ENCODE results near the gene WLS. TPM values are rescaled to one million over a fixed set of nuclear protein-coding genes. Genes with fewer than 3 reads are reported as not detected.
"Not testable (repeated sequence)": the region's sequence is repeated elsewhere in the genome, so short reads cannot be mapped to it uniquely, and the experiment has no call there.

Gene WLS
- total RNA-seq, 4 donors from 2014 or later: 44.4 to 114 (median 55.2) TPM

- no peak for ATAC-seq (ENCODE audit: low FRiP score)
- no peak for TF ChIP-seq CTCF (IDR thresholded peaks at IDR 0.05)
Measured at GRCh38 chr1:68270951-68271350, 38.6 kb upstream of the WLS start.

GRCh38 chr1:68269637-68270430 lies 37.5 kb upstream of the WLS start:
- DNase-seq (ENCODE audit: low spot score) (no peak), ATAC-seq (ENCODE audit: low FRiP score) (no peak)
- no peak for TF ChIP-seq CTCF (IDR thresholded peaks at IDR 0.05)

More at GRCh38 chr1:68270951-68271350, 38.6 kb upstream of the WLS start:
- no peak for DNase-seq (ENCODE audit: low spot score)

- no peak for DNase-seq (ENCODE audit: low spot score)
- TF ChIP-seq CTCF (IDR thresholded peaks at IDR 0.05): no peak
- no peak for ATAC-seq (ENCODE audit: low FRiP score)
Measured at GRCh38 chr1:68268896-68269483, 36.7 kb upstream of the WLS start.

- not testable (repeated sequence) for DNase-seq (ENCODE audit: low spot score); ATAC-seq (ENCODE audit: low FRiP score)
Measured at GRCh38 chr1:68256824-68257223, 24.5 kb upstream of the WLS start.

GRCh38 chr1:68255301-68255700 lies 23.0 kb upstream of the WLS start:
- no peak for ATAC-seq (ENCODE audit: low FRiP score)
- TF ChIP-seq CTCF (IDR thresholded peaks at IDR 0.05): no peak
- no peak for DNase-seq (ENCODE audit: low spot score)

- no peak for TF ChIP-seq CTCF (IDR thresholded peaks at IDR 0.05)
- DNase-seq (ENCODE audit: low spot score): no peak
- ATAC-seq (ENCODE audit: low FRiP score): no peak
Measured at GRCh38 chr1:68254667-68255226, 22.4 kb upstream of the WLS start.

- no peak for DNase-seq (ENCODE audit: low spot score)
- ATAC-seq (ENCODE audit: low FRiP score): no peak
- no peak for TF ChIP-seq CTCF (IDR thresholded peaks at IDR 0.05)
Measured at GRCh38 chr1:68237040-68237439, 4.7 kb upstream of the WLS start.

Data from omental fat pad (tissue), 4 donors.